Upper lobe of left lung (tissue), 6 donors: ENCODE data around the gene TXNDC15. TPM values are rescaled to one million over a fixed set of nuclear protein-coding genes. Genes with fewer than 3 reads are reported as not detected.
A peak's percentile ranks its signal among the peaks of the same experiment; 100 is the strongest.

Experiments used
- ATAC-seq, 2 donors: fragments of 200-7000 bp; cut with Tn5 transposase; one replicate each; pipeline ENCODE4 v1.9.1; 2022; ENCODE audit warnings: mild to moderate bottlenecking in 2 of 2, moderate library complexity in 2 of 2; ENCODE audit not compliant: low FRiP score in 2 of 2
- DNase-seq, 2 donors: peaks; one replicate each; pipeline ENCODE4 v3.0.0-alpha.2; 2019 to 2020
- H3K27ac ChIP-seq, 4 donors: fragments of 200-600 bp; sonication (generic); one replicate each; pipeline ENCODE4 v1.5.1; 2016 to 2019
- H3K27me3 ChIP-seq, 4 donors: fragments of 200-600 bp; sonication (generic); one replicate each; pipeline ENCODE4 v1.5.1; 2017 to 2019
- H3K36me3 ChIP-seq, 4 donors: fragments of 200-600 bp; sonication (generic); one replicate each; pipeline ENCODE4 v1.5.1; 2016 to 2019
- H3K4me1 ChIP-seq, 4 donors: fragments of 200-600 bp; sonication (generic); one replicate each; pipeline ENCODE4 v1.5.1; 2018 to 2019
- H3K4me3 ChIP-seq, 4 donors: fragments of 200-600 bp; sonication (generic); one replicate each; pipeline ENCODE4 v1.5.1; 2017 to 2019; ENCODE audit warnings: mild to moderate bottlenecking in 2 of 4, moderate library complexity in 1 of 4
- H3K9me3 ChIP-seq, 4 donors: fragments of 200-600 bp; sonication (generic); one replicate each; pipeline ENCODE4 v1.5.1; 2018 to 2019
- CTCF ChIP-seq, 6 experiments: fragments of 450-650 bp in 4 of 6; fragments of 200-600 bp in 2 of 6; sonication (generic) in 2 of 6; IDR thresholded peaks; one replicate each; pipeline ENCODE4 v1.5.1; 2016 to 2019; ENCODE audit warnings: antibody characterized with exemption in 6 of 6
- EP300 ChIP-seq, 4 donors: sonication (generic); formaldehyde crosslinking; IDR thresholded peaks; one replicate each; pipeline ENCODE4 v1.5.1; 2017; ENCODE audit warnings: antibody characterized with exemption in 4 of 4, control low read depth in 2 of 4
- POLR2A ChIP-seq, 4 donors: fragments of 450-650 bp; IDR thresholded peaks; one replicate each; pipeline ENCODE4 v1.5.1; 2016 to 2017; ENCODE audit warnings: antibody characterized with exemption in 4 of 4, mild to moderate bottlenecking in 2 of 4
- POLR2AphosphoS5 ChIP-seq, 2 donors: sonication (generic); formaldehyde crosslinking; IDR thresholded peaks; one replicate each; pipeline ENCODE4 v1.5.1; 2017; ENCODE audit warnings: antibody characterized with exemption in 2 of 2
- WGBS, 2 donors: methylation state at CpG; one replicate each; pipeline ENCODE4 v1.1.5; 2017 to 2018; 5-methylcytosine and 5-hydroxymethylcytosine counted together
- total RNA-seq, 6 donors: library from RNA; depleted of rRNA in 4 of 6; stranded (reverse); fragments of >200 nt in 4 of 6; gene quantifications; one replicate each; pipeline versions ENCODE4 v1.1.0 to v1.2.1, GENCODE V29; 2016 to 2021
- donor health status: DM: no; HTN: no; CAD: no; lungs with moderate emphysema.
- donor health status: DM: no; HTN: yes; CAD: no; lungs with severe emphysema.

The TXNDC15 gene
- total RNA-seq = 10 to 100 TPM; 49.6 to 78.4 (median 67.2) TPM

DNA sequence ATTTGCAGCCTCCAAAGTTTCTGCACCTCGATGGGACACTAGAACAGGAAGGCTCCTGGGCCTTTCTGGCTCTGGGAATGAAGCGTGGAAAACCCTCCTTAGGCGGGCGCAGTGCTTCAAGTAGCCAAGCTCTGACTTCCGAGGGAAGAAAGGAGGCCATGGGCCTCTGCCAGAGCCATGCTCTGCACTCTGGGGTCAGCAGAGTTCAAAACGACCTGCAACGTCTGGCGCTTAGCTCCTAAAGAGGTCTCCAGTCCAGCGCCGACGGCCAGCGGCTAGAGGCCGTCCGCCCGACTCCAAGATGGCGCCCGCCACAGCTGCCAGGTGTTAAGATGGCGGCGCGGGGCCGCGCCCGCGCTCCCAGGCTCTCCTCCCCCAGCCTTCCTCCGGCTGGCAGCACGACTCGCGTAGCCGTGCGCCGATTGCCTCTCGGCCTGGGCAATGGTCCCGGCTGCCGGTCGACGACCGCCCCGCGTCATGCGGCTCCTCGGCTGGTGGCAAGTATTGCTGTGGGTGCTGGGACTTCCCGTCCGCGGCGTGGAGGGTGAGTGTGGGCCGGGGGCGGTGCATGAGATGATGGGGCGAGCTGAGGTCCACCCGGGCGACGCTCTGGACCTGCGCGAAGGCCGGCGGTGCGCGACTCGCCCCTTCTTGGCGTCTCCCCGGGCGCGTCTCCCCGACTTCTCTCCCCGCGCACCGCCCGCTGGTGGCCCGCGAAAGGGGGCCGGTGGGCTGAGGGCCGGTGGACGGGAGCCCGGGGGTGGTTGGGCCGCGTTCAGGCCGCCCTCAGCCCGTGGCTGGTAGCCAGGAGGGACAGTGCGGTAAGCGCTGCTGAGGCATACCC is at the start of gene TXNDC15:
TSS of gene TXNDC15 (plus strand) at position 385 of the 844 bp plus-strand sequence. CDS start at position 442, 57 bp downstream.
- H3K4me3 ChIP-seq = peak within 1 kb of the TSS; percentile 86 to 93 (median 88)
- H3K9me3 ChIP-seq = no peaks in the 10 kb centered on the region
- H3K27ac ChIP-seq = peak within 1 kb of the TSS; percentile 93 to 97 (median 96)
- no peaks in the 10 kb centered on the region for H3K27me3 ChIP-seq
- WGBS, 2 donors = 0 to 5% methylated on average over 2 to 36 of the region's 79 CpGs
- no peaks in the 10 kb centered on the region for H3K36me3 ChIP-seq
- peak in 1 of 6 experiments; percentile 19 for TF ChIP-seq CTCF (IDR thresholded peaks at IDR 0.05)
- no peak for TF ChIP-seq EP300 (IDR thresholded peaks at IDR 0.05)
- peak in 3 of 4 donors; percentile 79 to 86 (median 80) for TF ChIP-seq POLR2A (IDR thresholded peaks at IDR 0.05)
- TF ChIP-seq POLR2AphosphoS5 (IDR thresholded peaks at IDR 0.05) = peak; percentile 65 to 80
- ATAC-seq (peak; percentile 96 to 97), DNase-seq (peak; percentile 93 to 98)
- H3K4me1 ChIP-seq = peaks cover 9 to 32% (median 27%) of the 10 kb centered on the region in 4 donors

DNA sequence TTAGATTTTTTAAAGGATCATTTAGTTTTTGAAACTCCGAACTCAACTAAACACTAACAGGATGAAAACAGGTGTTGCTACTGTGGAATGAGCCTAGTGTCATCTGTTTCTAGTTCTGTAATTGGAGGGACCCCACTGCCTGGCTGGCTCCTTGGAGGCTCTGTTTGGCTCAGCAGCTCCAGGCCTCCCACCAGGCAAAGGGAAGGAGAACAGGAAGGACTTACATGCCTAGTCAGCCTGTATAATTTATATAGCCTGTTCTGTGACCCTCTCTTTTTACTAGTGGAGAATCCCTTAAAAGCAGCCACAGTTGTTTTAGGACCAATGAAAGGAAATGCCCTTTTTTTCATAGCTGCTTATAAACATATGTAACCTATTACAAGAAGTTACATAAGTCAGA is 49.5 kb upstream of the TXNDC15 start:
- DNase-seq (no peak), ATAC-seq (no peak)
- Histone ChIP-seq H3K27me3 (no peaks in the 10 kb centered on the region), H3K27ac (no peak overlapping the region), H3K4me1 (peaks cover 0 to 7% (median 0%) of the 10 kb centered on the region in 4 donors), H3K36me3 (peaks cover 18 to 91% (median 46%) of the 10 kb centered on the region in 4 donors), H3K9me3 (no peaks in the 10 kb centered on the region), H3K4me3 (no peak overlapping the region)
- 95 to 97% methylated on average over 1 of the region's 1 CpG for WGBS, 2 donors
- TF ChIP-seq EP300 (IDR thresholded peaks at IDR 0.05) (no peak), POLR2A (IDR thresholded peaks at IDR 0.05) (no peak), CTCF (IDR thresholded peaks at IDR 0.05) (no peak)

DNA sequence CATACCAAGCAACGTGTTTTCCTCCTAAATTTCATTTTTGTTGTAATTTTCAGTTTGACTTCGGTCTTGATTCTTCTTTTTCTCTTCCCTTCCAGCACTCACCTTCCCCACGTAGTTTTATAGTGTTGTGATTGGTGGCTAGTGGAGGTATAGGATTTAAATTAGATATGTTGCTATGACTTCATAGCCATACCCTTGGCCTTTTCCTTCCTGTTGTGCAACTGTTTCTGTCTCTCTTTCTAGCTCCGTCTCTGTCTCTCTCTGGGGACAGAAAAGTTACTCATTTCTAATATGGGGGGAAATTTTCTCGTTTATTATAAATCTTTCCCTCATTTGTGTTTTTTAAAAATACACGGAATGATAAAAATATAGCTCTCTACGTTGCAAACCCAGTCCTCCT is 49.0 kb upstream of the TXNDC15 start:
- TF ChIP-seq POLR2A (IDR thresholded peaks at IDR 0.05) (no peak), POLR2AphosphoS5 (IDR thresholded peaks at IDR 0.05) (no peak), EP300 (IDR thresholded peaks at IDR 0.05) (no peak), CTCF (IDR thresholded peaks at IDR 0.05) (no peak)
- DNase-seq (no peak), ATAC-seq (no peak)
- peaks cover 0 to 2% (median 0%) of the 10 kb centered on the region in 4 donors for H3K4me1 ChIP-seq
- H3K27me3 ChIP-seq = no peaks in the 10 kb centered on the region
- H3K36me3 ChIP-seq = peaks cover 12 to 87% (median 41%) of the 10 kb centered on the region in 4 donors
- 81 to 89% methylated on average over 7 of the region's 7 CpGs for WGBS, 2 donors
- H3K27ac ChIP-seq = no peak overlapping the region
- H3K4me3 ChIP-seq = no peak overlapping the region
- H3K9me3 ChIP-seq = no peaks in the 10 kb centered on the region

DNA sequence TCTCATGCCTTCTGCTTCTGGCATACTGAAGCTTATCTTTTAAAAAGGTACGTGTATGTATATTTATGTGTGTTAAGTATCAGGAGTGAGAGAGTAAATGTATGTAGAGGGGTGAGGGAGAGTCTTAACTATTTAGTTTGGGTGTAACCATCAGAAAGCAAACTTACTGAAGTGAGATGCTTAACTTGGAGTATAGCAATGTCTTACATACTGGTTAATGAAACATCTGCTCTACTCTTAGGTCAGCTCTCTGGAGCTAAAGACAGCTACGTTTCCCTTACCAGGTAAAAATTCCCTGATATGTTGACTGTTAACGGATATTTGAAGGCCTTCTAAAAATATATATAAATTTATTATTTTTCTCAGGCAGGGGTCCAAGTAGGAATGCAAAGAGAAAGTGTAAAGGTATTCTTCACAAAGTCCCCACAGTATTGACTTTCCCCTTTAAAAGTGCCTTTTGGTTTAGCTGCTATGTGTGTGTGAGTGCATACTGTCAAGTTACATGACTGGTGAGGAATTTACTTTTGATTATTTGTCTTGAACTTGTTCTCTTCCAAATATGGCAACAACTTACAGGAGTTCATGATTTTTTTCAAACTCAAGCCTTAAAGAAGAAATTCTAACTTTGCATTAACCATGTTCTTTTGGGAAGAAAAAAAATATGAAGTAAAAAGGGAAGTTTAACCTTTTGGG is 40.7 kb upstream of the TXNDC15 start:
- 60 to 62% methylated on average over 3 of the region's 3 CpGs for WGBS, 2 donors
- DNase-seq (no peak), ATAC-seq (peak; percentile 44 to 73)
- TF ChIP-seq EP300 (IDR thresholded peaks at IDR 0.05) (no peak), POLR2AphosphoS5 (IDR thresholded peaks at IDR 0.05) (no peak), POLR2A (IDR thresholded peaks at IDR 0.05) (no peak), CTCF (IDR thresholded peaks at IDR 0.05) (no peak)
- Histone ChIP-seq H3K36me3 (peaks cover 0 to 42% (median 10%) of the 10 kb centered on the region in 4 donors), H3K27ac (peak overlapping the region in 3 of 4 donors; percentile 32 to 49 (median 35)), H3K27me3 (no peaks in the 10 kb centered on the region), H3K4me3 (no peak overlapping the region), H3K9me3 (no peaks in the 10 kb centered on the region), H3K4me1 (peaks cover 0 to 5% (median 2%) of the 10 kb centered on the region in 4 donors)
